Measurements from ENCODE around the gene CBLC. TPM values are rescaled to one million over a fixed set of nuclear protein-coding genes. Genes with fewer than 3 reads are reported as not detected.

The CBLC gene, protein sequence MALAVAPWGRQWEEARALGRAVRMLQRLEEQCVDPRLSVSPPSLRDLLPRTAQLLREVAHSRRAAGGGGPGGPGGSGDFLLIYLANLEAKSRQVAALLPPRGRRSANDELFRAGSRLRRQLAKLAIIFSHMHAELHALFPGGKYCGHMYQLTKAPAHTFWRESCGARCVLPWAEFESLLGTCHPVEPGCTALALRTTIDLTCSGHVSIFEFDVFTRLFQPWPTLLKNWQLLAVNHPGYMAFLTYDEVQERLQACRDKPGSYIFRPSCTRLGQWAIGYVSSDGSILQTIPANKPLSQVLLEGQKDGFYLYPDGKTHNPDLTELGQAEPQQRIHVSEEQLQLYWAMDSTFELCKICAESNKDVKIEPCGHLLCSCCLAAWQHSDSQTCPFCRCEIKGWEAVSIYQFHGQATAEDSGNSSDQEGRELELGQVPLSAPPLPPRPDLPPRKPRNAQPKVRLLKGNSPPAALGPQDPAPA
- polyA plus RNA-seq (2011; rRNA removed): not detected in 2 replicates
- polyA minus RNA-seq (2011; rRNA and poly(A)+ RNA removed): not detected in 2 replicates

DNA sequence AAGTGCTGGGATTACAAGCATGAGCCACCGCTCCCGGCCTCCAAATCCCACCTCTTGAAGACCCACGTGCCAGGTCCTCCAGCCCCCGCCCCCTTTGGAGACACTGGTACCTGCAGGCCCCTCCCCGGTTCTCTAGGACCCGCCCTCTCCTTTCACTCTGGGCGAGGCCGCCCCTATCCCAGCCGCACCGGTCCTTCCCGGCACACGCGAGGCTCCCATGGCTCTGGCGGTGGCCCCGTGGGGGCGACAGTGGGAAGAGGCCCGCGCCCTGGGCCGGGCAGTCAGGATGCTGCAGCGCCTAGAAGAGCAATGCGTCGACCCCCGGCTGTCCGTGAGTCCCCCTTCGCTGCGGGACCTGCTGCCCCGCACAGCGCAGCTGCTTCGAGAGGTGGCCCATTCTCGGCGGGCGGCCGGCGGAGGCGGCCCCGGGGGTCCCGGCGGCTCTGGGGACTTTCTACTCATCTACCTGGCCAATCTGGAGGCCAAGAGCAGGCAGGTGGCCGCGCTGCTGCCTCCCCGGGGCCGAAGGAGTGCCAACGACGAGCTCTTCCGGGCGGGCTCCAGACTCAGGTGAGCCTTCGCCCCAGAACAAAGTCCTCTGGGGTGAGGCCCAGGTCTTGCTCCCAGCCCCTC lies at the start of gene CBLC:
Gene CBLC (plus strand): TSS at position 176 of the 633 bp plus-strand sequence. CDS start 42 bp downstream, at position 218.
- DNase-seq (ENCODE audit: low read depth): no peak
- Histone ChIP-seq H3K4me3 (ENCODE audit: low read depth, low read length) (no peak within 1 kb of the TSS), H3K36me3 (ENCODE audit: control insufficient read depth, insufficient read depth, low read length) (no peaks in the 10 kb centered on the region), H3K27me3 (ENCODE audit: control insufficient read depth, insufficient read depth, low read length) (no peaks in the 10 kb centered on the region)
- TF ChIP-seq, protein P1, sequence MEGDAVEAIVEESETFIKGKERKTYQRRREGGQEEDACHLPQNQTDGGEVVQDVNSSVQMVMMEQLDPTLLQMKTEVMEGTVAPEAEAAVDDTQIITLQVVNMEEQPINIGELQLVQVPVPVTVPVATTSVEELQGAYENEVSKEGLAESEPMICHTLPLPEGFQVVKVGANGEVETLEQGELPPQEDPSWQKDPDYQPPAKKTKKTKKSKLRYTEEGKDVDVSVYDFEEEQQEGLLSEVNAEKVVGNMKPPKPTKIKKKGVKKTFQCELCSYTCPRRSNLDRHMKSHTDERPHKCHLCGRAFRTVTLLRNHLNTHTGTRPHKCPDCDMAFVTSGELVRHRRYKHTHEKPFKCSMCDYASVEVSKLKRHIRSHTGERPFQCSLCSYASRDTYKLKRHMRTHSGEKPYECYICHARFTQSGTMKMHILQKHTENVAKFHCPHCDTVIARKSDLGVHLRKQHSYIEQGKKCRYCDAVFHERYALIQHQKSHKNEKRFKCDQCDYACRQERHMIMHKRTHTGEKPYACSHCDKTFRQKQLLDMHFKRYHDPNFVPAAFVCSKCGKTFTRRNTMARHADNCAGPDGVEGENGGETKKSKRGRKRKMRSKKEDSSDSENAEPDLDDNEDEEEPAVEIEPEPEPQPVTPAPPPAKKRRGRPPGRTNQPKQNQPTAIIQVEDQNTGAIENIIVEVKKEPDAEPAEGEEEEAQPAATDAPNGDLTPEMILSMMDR (IDR thresholded peaks at IDR 0.05; ENCODE audit: insufficient read depth, low read depth, low read length): no peak
- CTCF ChIA-PET: interaction anchor here (1.2 to 1.9 kb wide), 2 partner anchors 53 to 68 kb away, joined by 3 to 6 read pairs; partner anchors contain the start of gene NECTIN2
- POLR2A ChIA-PET: no interaction called here

DNA sequence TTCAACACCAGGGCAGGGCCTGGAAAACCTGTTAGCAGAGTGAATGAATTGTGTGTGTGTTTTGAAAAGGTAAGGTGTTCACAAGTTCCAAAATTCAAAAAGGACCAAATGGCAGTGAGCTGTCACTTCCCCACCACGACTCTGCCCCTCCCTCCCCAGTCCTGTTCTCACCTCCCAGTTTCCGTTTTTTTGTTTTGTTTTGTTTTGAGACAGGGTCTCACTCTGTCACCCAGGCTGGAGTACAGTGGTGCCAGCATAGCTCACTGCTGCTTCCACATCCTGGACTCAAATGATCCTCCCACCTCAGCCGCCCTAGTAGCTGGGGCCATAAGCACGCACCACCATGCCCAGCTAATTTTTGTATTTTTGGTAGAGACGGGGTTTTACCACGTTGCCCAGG lies 49.5 kb upstream of the CBLC start:
- TF ChIP-seq, protein P1 (IDR thresholded peaks at IDR 0.05; ENCODE audit: insufficient read depth, low read depth, low read length): no peak
- no peak for DNase-seq (ENCODE audit: low read depth)
- CTCF ChIA-PET: interaction anchor here (0.6 to 3.6 kb wide), 10 partner anchors 21 to 151 kb away, joined by 3 to 24 read pairs (median 3); no protein-coding TSS in a partner anchor
- H3K4me3 ChIP-seq (ENCODE audit: low read depth, low read length): no peak overlapping the region
- H3K36me3 ChIP-seq (ENCODE audit: control insufficient read depth, insufficient read depth, low read length): no peaks in the 10 kb centered on the region
- POLR2A ChIA-PET: no interaction called here
- H3K27me3 ChIP-seq (ENCODE audit: control insufficient read depth, insufficient read depth, low read length): peaks cover 2% of the 10 kb centered on the region; the same call in 1 of the 2 replicates

DNA sequence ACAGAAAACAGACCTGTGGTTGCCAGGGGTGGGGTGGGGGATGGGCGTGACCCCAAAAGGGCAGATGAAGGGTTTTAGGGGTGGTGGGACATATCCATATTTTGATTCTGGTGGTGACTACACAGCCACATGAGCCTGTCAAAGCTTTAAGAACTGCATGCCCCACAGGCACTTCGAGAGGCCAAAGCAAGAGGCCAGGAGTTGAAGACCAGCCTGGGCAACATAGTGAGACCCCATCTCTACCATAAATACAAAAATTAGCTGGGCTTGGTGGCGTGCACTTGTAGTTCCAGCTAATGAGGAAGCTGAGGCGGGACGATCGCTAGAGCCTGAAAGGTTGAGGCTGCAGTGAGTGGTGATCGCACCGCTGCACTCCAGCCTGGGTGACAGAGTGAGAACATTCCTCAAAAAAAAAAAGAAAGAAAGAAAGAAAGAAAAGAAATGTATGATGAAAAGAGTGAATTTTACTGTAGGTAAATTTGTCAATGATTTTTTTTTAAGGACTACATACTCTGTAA lies 48.1 kb upstream of the CBLC start:
- Histone ChIP-seq H3K4me3 (ENCODE audit: low read depth, low read length) (no peak overlapping the region), H3K36me3 (ENCODE audit: control insufficient read depth, insufficient read depth, low read length) (no peaks in the 10 kb centered on the region), H3K27me3 (ENCODE audit: control insufficient read depth, insufficient read depth, low read length) (peaks cover 2% of the 10 kb centered on the region; the same call in 1 of the 2 replicates)
- no peak for DNase-seq (ENCODE audit: low read depth)
- CTCF ChIA-PET: interaction anchor here (0.8 to 3.6 kb wide), 3 partner anchors 36 to 43 kb away, joined by 3 to 24 read pairs (median 13); no protein-coding TSS in a partner anchor
- TF ChIP-seq, protein P1 (IDR thresholded peaks at IDR 0.05; ENCODE audit: insufficient read depth, low read depth, low read length): no peak
- POLR2A ChIA-PET: no interaction called here

DNA sequence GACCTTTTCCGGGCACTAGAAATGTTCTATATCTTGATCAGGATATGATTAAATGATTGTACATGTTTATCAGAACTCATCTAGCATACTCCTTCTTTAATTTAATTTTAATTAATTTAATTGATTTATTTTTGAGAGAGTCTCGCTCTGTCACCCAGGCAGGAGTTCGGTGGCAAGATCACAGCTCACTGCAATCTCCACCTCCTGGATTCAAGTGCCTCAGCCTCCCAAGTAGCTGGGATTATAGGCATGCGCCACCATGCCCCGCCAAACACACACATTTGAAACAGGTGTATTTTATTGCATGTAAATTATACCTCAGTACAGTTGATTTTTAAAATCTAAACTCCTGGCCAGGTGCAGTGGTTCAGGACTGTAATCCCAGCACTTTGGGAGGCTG lies 46.6 kb upstream of the CBLC start:
- ChIA-PET CTCF (interaction anchor here (0.9 to 1.5 kb wide), 2 partner anchors 9 to 39 kb away, joined by 4 read pairs; no protein-coding TSS in a partner anchor), POLR2A (no interaction called here)
- DNase-seq (ENCODE audit: low read depth): no peak
- Histone ChIP-seq H3K4me3 (ENCODE audit: low read depth, low read length) (no peak overlapping the region), H3K36me3 (ENCODE audit: control insufficient read depth, insufficient read depth, low read length) (no peaks in the 10 kb centered on the region), H3K27me3 (ENCODE audit: control insufficient read depth, insufficient read depth, low read length) (peaks cover 2% of the 10 kb centered on the region; the same call in 1 of the 2 replicates)
- TF ChIP-seq, protein P1 (IDR thresholded peaks at IDR 0.05; ENCODE audit: insufficient read depth, low read depth, low read length): no peak
